Erythroblast (primary cell): ENCODE data around the gene ABCF2.

Experiments used
- GATA1 ChIP-seq: IDR thresholded peaks from 2 replicates; pipeline ENCODE4 v1.6.1; 2011; ENCODE audit warnings: low read depth, mild to moderate bottlenecking, control low read depth, low read length, moderate library complexity
- POLR2A ChIP-seq: IDR thresholded peaks from 2 replicates; pipeline ENCODE4 v1.6.1; 2011; ENCODE audit warnings: mild to moderate bottlenecking, low read length

- no peak for TF ChIP-seq POLR2A
- TF ChIP-seq GATA1: no peak
Measured at GRCh38 chr7:151188252-151188542, 38.8 kb downstream of the ABCF2 start.
